HG03097 (cell line): ENCODE data around the gene KRT76.

ENCODE experiments used
- ATAC-seq: cut with Tn5 transposase; IDR thresholded peaks from one replicate; pipeline ENCODE4 v1.9.1; 2021; ENCODE audit not compliant: unreplicated experiment, low FRiP score

The KRT76 gene

DNA sequence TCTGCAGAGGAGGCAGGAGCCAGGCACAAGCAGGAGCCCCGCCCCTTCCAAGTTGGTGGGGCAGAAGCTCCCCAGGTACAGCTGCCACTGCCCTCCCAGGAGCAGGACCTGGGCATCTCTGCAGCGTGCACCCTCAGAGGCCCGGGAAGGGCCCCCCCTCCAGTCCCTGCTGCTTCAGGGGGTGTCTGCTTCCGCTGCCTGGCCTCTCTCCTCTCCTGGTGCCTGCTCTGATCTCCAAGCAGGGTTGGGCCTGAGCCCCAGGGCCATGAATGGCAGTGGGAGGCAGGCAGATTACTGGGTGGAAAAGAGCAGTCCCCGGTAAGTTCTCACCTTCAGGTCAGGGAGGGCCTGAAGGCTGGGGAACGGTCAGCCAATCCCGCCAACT, 35.0 kb downstream of the KRT76 start:
- ATAC-seq = no peak

- ATAC-seq = no peak
These were observed 35.6 kb downstream of the KRT76 start for GRCh38 chr12:52741375-52742195.

- ATAC-seq = no peak
These were observed 36.6 kb downstream of the KRT76 start for GRCh38 chr12:52740584-52740983.

GRCh38 chr12:52739963-52740362, 37.2 kb downstream of the KRT76 start:
- ATAC-seq = no peak

DNA sequence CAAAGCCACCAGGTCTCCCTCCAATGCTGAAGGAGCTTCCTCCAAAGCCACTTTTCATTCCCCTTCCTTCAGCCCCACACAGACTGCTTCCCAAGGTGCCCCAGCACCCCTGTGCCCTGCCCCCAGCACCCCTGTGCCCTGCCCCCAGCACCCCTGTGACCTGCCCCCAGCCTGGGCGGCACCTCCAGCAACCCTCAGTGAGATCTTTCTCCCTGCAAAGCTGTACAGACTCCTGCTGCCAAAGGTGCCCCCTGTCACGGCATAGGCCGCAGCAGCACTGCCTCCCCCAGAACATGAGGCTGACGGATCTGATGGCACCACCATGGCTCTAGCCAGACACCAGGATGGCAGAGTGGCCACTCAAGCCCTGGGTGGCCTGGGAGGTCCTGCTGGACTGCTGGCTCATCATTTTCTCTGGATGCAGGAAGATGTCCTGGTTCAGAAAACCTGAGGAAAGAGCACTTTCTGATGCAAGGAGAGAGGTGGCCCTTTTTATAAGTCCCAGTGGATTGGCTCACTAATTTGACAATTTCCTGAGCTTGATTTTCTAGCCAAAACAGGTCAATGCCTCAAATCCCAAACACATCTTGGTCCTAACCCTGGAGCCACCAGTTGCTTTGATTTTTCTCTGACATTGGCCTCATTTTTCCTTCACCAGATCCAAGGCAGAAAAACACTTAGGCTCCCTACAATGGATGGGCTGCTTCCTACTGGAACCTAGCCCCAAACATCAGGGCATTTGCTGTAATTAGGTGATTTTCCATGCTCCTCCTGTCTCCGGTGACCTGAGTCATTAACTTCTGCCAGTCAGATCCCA, 41.1 kb downstream of the KRT76 start:
- no peak for ATAC-seq

DNA sequence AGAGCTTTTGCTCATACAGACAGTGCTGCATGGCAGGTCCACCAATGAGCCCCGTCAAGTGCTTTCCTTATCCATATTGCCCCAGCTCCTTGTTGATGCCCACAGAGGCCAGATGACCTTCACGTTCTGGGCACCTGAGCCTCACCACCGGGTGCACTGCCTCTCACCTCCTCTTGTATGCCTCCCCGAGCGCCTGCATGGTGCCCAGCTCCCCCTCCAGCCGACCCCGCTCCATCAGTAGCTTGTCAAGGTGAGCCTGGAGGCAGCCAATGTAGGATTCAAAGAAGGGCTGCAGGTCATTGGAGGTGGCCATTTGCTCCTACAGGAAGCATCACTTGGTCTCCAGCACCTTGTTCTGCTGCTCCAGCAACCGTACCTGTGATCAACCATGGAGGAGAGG, 42.0 kb downstream of the KRT76 start:
- no peak for ATAC-seq

DNA sequence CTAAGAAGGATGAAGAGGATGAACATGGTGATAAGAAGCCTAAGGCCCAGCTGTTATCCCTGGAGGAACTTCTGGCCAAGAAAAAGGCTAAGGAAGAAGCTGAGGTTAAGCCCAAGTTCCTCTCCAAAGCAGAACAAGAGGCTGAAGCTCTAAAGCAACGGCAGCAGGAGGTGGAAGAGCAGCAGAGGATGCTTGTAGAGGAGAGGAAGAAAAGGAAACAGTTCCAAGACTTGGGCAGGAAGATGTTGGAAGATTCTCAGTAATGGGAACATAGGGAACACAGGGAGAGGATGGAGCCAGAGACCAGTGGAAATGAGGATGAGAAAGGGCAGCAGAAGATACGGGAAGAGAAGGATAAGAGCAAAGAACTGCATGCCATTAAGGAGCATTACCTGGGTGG, 46.4 kb downstream of the KRT76 start:
- no peak for ATAC-seq

DNA sequence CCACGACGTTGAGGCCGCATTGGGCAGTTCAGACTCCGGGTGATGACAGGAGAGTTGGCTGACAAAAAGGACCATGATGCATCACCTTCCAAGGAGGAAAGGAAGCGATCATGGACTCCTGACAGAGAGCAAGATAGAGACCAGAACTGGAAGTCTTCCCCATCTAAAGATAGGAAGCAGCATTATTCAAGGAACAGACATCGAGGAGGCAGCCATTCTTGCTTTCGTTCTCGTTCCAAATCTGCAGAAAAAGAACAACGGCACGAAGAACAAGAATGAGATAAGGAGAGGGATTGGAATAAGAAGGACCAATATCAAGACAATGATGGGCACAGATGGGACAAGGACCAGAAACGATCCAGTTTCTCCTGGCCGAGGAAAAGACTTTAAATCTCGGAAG, 46.8 kb downstream of the KRT76 start:
- no peak for ATAC-seq

GRCh38 chr12:52729147-52729546, 48.0 kb downstream of the KRT76 start:
- ATAC-seq = no peak

GRCh38 chr12:52728374-52728773, 48.8 kb downstream of the KRT76 start:
- no peak for ATAC-seq

- no peak for ATAC-seq
These were observed 50.1 kb downstream of the KRT76 start for GRCh38 chr12:52727037-52727436.

DNA sequence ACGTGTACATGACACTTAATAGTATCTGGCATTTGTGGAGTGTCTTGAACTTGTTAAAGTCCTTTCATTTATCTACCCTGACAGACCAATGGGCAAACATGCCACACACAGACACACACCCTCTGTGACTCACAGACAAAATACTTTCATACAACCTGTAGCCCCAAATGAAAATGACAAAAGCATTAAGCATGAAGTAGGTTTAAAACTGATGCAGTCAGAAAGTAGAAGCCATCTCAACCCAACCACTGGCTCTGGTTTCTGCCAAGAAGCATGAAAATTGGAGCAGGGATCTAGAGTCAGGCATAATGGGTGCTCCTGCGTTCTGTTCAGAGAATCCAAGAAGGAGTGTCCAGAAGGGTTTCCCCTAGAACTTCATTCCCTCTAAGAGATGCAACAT, 50.7 kb downstream of the KRT76 start:
- no peak for ATAC-seq

DNA sequence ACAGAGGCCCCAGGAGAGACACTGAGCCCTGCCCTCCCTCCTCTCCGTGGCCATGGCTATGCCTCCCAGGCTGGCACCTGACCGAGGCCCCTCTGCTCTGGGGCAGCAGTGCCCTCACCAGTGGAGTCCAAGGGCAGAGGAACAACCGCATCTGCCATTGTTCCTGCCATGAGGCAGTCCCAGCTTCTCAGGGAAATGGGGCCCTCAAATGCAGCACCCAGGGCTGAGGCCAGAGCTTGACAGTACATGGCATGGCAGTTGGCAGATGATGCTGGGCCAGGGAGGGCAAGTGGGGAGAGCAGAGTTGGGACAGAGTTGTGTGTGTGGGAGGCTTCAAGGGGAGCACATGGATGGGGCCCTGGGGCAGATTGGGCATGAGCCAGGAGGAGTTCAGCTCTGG, 52.8 kb downstream of the KRT76 start:
- ATAC-seq = no peak

DNA sequence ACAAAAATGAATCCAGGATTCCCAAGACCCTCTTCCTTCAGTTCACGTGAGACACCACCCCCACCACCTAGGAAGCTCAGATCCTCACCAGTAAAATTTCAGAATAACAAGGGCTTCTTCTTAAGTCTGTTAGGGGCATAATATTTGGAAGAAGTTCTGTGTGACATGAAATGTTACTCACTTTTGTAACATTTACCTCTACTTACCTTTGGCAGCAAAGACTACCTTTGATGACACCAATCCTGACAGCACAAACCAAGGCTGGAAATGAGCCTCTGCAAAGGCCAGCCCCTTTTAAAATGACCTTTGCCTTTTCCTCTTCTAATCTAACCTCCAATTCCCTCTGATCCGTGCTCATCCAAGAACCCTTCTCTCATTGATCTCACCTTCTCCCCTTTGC, 54.5 kb downstream of the KRT76 start:
- no peak for ATAC-seq

DNA sequence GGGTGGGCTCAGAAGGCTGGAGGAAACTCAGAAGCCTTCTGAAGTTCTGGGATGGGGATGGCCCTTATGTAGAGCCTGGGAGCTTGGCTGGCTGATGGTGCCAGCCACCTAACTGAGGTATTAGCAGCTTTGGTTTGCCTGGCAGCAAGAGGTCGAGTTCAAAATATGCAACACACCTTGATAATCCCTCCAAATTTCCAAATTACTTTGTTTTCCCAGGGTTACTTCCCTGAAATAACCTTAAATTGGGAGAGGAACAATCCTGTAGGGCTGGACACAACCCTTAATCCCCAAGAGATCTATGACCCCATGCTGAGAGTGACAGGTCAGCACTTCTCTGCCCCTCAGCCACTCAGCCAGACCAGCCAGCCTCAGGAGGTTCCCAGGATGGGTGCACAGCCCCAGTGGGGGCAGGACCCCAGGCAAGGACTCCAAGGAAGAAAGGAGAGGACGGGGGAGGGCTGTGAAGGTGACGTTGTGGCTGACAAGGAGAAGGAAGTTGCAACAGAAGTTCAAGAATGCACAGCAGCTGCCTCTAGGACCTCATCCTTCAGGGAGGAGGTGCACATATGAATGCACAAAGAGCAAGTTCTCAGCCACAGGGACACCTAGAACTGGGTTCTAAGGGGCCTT, 55.2 kb downstream of the KRT76 start:
- no peak for ATAC-seq

DNA sequence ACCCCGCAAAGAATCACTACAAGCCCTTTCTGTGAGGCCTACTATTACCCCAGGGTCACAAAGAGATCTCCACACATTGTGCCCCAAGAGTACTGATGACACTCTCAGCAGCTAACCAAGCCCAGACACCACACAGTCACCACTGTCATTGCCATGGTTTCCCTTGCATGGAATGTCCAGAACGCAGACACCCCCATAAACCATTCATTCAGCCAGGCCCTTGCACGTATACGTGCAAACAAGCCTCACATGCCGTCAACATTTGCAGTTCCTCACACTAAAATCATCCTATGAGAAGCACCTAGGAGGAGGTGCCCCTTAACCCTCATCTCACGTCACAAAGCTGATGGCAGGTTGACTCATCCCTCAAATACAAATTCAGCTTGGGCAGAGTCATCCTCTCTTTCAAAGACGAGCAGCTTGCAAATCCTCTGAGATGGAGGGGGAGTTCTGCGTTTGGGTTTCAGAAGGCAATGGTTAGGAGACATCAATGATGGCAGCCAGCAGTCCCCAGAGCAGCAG, 56.7 kb downstream of the KRT76 start:
- ATAC-seq = no peak
